Bronchial epithelial cell (primary cell): ENCODE results near the gene ANKRD37. TPM values are rescaled to one million over a fixed set of nuclear protein-coding genes. Genes with fewer than 3 reads are reported as not detected.

Experiments used
- DNase-seq: peaks from one replicate; pipeline ENCODE4 v3.0.0-alpha.2; 2010; ENCODE audit warnings: low read depth
- FAIRE-seq: peaks from 2 replicates; lab custom pipeline; 2011; peaks lifted over from hg19 to GRCh38; lab: Jason Lieb, UNC
- H3K27me3 ChIP-seq: 2 replicates; pipeline ENCODE4 v1.5.1; 2011; ENCODE audit warnings: low read length; ENCODE audit not compliant: control insufficient read depth, insufficient read depth
- H3K36me3 ChIP-seq: 2 replicates; pipeline ENCODE4 v1.5.1; 2011; ENCODE audit warnings: low read length; ENCODE audit not compliant: control insufficient read depth, insufficient read depth
- H3K4me3 ChIP-seq: 2 replicates; pipeline ENCODE4 v1.5.1; 2011; ENCODE audit warnings: mild to moderate bottlenecking, low read depth, low read length, control low read depth
- CTCF ChIP-seq: IDR thresholded peaks from 2 replicates; pipeline ENCODE4 v1.5.1; 2011; ENCODE audit warnings: mild to moderate bottlenecking, moderate library complexity, low read length, control low read depth, inconsistent platforms; ENCODE audit not compliant: insufficient read depth, severe bottlenecking
- total RNA-seq: library from RNA; depleted of rRNA; stranded (reverse); fragments of >200 nt; gene quantifications from 2 replicates; pipeline ENCODE4 v1.2.1, GENCODE V29; 2014

The ANKRD37 gene
- total RNA-seq, 1 donor from 2014 or later, result 8.4 TPM

DNA sequence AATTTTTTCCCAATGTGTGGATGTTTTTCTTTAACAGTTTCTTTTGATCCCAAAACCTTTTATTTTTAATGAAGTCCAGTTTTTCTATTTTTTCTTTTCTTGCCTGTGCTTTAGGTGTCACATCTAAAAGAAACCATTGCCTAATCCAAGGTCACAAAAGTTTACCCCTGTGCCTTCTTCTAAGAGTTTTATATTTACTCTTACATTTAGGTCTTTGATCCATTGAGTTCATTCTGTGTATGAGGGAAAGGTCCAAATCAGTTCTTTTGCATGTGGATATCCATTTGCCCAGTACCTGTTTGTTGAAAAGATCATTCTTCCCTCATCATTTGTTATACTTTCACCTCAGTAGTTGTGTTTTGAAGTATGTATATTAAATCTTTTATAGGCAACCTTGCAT, 13.9 kb upstream of the ANKRD37 start:
- FAIRE-seq, result no peak
- DNase-seq, result no peak

DNA sequence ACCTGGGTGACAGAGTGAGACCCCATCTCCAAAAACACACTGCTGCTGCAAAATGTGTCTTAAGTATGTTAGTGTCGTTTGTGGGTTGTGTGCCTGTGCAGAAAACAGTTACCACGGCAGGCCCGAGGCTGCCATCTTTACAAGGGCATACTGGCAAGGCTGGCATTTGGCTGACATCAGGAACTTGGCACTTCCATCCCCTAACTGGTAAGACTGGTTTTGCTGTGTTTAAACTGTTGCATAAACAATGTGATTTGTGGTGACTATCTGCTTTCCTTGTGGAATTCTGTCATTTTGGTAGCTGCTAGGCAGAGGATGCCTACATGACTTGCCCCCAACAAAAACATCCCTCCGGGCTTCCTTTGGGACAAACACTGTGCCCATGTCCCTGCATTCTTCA, 13.2 kb upstream of the ANKRD37 start:
- no peak for TF ChIP-seq CTCF
- Histone ChIP-seq H3K36me3 (no peaks in the 10 kb centered on the region), H3K4me3 (no peak overlapping the region), H3K27me3 (no peaks in the 10 kb centered on the region)
- DNase-seq (peak; percentile 77), FAIRE-seq (peak; percentile 76)

More for the DNA sequence above, 13.9 kb upstream of the ANKRD37 start:
- Histone ChIP-seq H3K36me3 (no peaks in the 10 kb centered on the region), H3K27me3 (no peaks in the 10 kb centered on the region), H3K4me3 (no peak overlapping the region)
- no peak for TF ChIP-seq CTCF

- Histone ChIP-seq H3K36me3 (no peaks in the 10 kb centered on the region), H3K4me3 (no peak overlapping the region), H3K27me3 (no peaks in the 10 kb centered on the region)
- TF ChIP-seq CTCF, result no peak
- FAIRE-seq (peak; percentile 58), DNase-seq (no peak)
Measured at GRCh38 chr4:185384061-185384460, 12.6 kb upstream of the ANKRD37 start.

DNA sequence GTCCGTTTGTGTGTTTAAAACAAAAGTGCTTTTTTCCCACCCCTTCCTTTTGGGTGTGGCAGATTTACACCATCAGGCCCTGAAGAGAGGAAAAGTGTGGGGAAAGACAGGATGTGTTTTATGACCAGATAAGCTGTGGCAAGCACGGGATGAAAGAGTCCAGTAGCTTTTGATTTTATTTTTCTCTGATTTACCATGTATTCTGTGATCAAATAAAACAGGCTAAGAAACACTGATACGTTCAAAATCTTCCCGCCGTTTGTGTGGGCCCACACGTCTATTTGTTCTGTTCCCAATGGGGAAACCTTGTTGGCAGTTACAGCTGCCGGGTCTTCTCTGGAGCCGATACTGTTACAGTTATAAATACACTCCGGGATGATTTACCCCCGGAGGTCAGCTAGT, 11.7 kb upstream of the ANKRD37 start:
- Histone ChIP-seq H3K4me3 (no peak overlapping the region), H3K27me3 (no peaks in the 10 kb centered on the region), H3K36me3 (no peaks in the 10 kb centered on the region)
- no peak for FAIRE-seq
- TF ChIP-seq CTCF, result no peak
- no peak for DNase-seq

DNA sequence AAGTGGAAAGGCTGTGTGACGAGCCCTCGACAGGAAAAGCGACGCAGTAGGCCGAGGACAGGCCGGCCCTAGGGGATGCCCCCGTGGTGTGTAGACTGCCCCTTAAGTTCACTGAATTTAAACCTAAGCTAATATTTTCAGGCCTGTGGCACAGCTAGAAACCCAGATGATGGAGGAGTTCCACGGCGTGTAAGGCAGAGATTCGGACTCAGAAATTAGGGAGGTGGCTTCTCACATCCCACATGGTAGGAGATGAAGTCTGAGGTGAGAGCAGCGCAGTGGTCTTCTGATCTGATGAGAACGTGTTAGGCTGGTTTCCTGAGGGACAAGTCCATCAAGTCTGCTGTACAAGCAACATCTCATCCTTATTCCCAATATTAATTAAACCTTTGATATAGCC, 8.7 kb upstream of the ANKRD37 start:
- H3K27me3 ChIP-seq, result no peaks in the 10 kb centered on the region
- H3K36me3 ChIP-seq, result no peaks in the 10 kb centered on the region
- no peak overlapping the region for H3K4me3 ChIP-seq
- TF ChIP-seq CTCF, result no peak
- DNase-seq (no peak), FAIRE-seq (no peak)

DNA sequence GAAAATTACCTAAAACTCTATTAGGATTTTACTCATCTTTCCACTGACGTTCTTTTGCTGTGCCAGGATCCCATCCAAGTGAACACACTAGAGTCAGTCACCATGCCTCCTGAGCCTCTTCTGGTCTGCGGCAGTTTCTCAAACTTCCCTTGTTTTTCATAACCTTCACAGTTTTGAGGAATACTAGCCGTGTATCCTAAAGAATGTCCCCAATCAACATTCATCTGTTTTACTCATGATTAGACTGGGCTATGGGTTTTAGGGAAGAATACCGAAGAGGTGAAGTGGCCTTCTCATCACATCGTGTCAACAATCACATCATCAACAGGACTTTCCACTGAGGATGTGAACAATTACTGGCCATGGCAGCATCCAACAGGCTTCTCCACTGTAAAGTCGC, 5.7 kb upstream of the ANKRD37 start:
- DNase-seq, result no peak
- Histone ChIP-seq H3K27me3 (no peaks in the 10 kb centered on the region), H3K36me3 (no peaks in the 10 kb centered on the region), H3K4me3 (no peak overlapping the region)
- no peak for FAIRE-seq
- no peak for TF ChIP-seq CTCF
